Measurements from ENCODE around the gene NFATC3.
A peak's percentile ranks its signal among the peaks of the same experiment; 100 is the strongest.

DNA sequence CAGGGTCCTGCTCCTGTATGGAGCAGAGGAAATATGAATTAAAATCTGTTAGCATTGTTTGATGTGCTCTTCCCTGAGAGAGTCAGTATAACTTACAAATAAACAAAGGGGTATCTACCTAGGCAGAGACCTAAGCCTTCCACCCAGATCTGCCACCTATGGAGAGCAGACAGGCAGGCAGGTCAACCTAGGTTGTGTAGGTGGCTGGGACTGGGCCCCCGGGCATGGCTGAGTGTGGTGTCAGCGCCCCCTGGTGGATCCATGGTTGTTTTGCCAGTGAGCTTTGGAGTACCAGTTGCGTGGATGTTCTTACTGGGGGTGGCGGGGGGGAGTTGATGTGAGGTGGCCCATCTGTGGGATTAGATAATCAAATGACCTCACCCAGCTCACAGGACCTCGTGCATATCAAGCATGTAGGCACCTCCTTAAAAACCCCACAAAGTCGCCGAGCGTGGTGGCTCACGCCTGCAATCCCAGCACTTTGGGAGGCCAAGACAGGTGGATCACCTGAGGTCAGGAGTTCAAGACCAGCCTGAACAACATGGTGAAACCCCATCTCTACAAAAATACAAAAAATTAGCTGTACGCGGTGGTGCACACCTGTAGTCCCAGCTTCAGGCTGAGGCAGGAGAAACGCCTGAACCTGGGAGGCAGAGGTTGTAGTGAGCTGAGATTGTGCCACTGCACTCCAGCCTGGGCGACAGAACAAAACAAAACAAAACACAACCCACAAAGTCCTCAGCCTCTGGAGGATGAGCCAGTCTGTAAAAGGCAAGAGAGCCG is 44.5 kb upstream of the NFATC3 start:
- TF ChIP-seq, protein P1, sequence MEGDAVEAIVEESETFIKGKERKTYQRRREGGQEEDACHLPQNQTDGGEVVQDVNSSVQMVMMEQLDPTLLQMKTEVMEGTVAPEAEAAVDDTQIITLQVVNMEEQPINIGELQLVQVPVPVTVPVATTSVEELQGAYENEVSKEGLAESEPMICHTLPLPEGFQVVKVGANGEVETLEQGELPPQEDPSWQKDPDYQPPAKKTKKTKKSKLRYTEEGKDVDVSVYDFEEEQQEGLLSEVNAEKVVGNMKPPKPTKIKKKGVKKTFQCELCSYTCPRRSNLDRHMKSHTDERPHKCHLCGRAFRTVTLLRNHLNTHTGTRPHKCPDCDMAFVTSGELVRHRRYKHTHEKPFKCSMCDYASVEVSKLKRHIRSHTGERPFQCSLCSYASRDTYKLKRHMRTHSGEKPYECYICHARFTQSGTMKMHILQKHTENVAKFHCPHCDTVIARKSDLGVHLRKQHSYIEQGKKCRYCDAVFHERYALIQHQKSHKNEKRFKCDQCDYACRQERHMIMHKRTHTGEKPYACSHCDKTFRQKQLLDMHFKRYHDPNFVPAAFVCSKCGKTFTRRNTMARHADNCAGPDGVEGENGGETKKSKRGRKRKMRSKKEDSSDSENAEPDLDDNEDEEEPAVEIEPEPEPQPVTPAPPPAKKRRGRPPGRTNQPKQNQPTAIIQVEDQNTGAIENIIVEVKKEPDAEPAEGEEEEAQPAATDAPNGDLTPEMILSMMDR (conservative IDR thresholded peaks at IDR 0.05; ENCODE audit: low read depth, low read length) = peak; percentile 81
- TF ChIP-seq EZH2phosphoT487 (IDR thresholded peaks at IDR 0.05; ENCODE audit: borderline replicate concordance, low read length) (no peak), EZH2 (IDR thresholded peaks at IDR 0.05; ENCODE audit: low read length, unreplicated experiment) (no peak)

Data from PC-3 (cell line).